Measurements from ENCODE around the gene FDXACB1.
"Not testable (repeated sequence)": the region's sequence is repeated elsewhere in the genome, so short reads cannot be mapped to it uniquely, and the experiment has no call there.

Gene FDXACB1

DNA sequence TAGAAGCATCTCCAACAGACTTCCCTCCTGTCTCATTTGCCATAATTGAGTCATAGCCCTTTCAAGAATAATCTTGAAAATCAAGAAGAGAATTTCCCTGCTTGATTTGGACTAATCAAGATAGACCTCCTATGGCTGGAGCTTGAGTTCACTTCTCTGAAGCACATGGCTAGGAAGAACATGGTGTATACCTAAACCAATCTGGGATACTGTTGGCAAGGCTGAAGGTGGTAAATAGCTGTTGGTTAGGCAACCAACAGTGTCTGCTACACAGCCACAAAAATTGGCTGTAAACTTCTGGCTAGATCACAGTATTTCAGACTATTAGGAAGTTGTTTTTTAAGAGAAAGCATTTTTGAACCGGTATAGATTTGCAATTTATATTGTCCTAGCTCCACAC is 27.7 kb upstream of the FDXACB1 start:
- peaks cover 16% of the 10 kb centered on the region for H3K4me1 ChIP-seq (ENCODE audit: insufficient read depth, low read length)
- H3K36me3 ChIP-seq (ENCODE audit: insufficient read depth, low read length): peaks cover 27% of the 10 kb centered on the region
- no peak overlapping the region for H3K9ac ChIP-seq (ENCODE audit: low read length)
- no peak overlapping the region for H3K27ac ChIP-seq (ENCODE audit: low read depth, low read length)
- H3K4me3 ChIP-seq (ENCODE audit: low read depth in 1 of 2, low read length in 2 of 2): no peak overlapping the region
- no peaks in the 10 kb centered on the region for H3K9me3 ChIP-seq (ENCODE audit: low read length)
- no peaks in the 10 kb centered on the region for H3K27me3 ChIP-seq (ENCODE audit: control insufficient read depth in 1 of 2, insufficient read depth in 2 of 2, low read length in 2 of 2)

DNA sequence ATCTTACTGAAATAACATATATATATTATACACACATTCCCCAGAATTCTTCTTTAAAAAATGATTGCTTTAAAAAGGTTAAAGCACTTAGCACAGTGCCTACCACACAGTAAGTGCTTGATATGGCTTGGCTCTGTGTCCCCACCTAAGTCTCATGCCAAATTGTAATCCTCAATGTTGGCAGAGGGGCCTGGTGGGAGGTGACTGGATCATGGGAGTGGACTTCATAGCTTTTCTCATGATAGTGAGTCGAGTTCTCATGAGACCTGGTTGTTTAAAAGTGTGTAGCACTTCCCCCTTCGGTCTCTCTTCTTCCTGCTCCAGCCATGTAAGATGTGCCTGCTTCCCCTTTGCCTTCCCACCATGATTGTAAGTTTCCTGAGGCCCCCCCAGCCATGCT is 26.4 kb upstream of the FDXACB1 start:
- Histone ChIP-seq H3K4me1 (ENCODE audit: insufficient read depth, low read length) (peaks cover 15% of the 10 kb centered on the region), H3K27ac (ENCODE audit: low read depth, low read length) (no peak overlapping the region), H3K36me3 (ENCODE audit: insufficient read depth, low read length) (peaks cover 27% of the 10 kb centered on the region), H3K27me3 (ENCODE audit: control insufficient read depth in 1 of 2, insufficient read depth in 2 of 2, low read length in 2 of 2) (no peaks in the 10 kb centered on the region), H3K4me3 (ENCODE audit: low read depth in 1 of 2, low read length in 2 of 2) (no peak overlapping the region), H3K9me3 (ENCODE audit: low read length) (no peaks in the 10 kb centered on the region), H3K9ac (ENCODE audit: low read length) (no peak overlapping the region)

DNA sequence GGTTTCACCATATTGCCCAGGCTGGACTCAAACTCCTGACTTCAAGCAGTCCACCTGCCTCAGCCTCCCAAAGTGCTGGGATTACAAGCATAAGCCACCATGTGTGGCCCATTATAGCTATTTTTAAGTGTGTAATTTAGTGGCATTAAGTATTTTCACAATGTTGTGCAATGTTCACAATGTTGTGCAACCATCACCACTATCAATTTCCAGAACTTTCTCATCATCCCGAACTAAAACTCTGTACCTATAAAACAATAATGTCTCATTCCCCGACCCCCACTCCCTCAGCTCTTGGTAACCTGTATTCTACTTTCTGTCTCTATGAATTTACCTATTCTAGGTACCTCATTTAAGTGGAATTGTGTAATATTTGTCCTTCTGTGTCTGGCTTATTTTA is 7.9 kb upstream of the FDXACB1 start:
- H3K36me3 ChIP-seq (ENCODE audit: insufficient read depth, low read length): no peaks in the 10 kb centered on the region
- no peaks in the 10 kb centered on the region for H3K27me3 ChIP-seq (ENCODE audit: control insufficient read depth in 1 of 2, insufficient read depth in 2 of 2, low read length in 2 of 2)
- no peak overlapping the region for H3K27ac ChIP-seq (ENCODE audit: low read depth, low read length)
- no peak overlapping the region for H3K9ac ChIP-seq (ENCODE audit: low read length)
- H3K4me3 ChIP-seq (ENCODE audit: low read depth in 1 of 2, low read length in 2 of 2): no peak overlapping the region
- no peaks in the 10 kb centered on the region for H3K9me3 ChIP-seq (ENCODE audit: low read length)
- no peaks in the 10 kb centered on the region for H3K4me1 ChIP-seq (ENCODE audit: insufficient read depth, low read length)

DNA sequence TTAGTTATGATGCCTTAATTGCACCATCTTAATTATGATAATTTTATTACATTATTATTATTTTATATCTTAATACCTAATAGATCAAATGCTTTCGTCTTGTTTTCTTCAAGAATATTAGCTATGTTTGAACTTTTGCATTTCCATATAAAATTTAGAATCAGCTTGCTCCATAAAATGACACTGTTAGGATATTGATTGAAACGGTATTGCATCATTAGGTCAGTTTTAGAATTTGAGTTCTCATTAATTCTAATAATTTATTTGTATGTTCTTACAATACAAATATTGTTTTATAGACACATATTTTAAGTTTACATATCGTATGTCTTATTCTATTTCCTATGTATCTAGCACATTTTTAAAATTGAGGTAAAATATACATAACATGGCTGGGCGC is 7.1 kb upstream of the FDXACB1 start:
- H3K4me3 ChIP-seq (ENCODE audit: low read depth in 1 of 2, low read length in 2 of 2): no peak overlapping the region
- H3K27ac ChIP-seq (ENCODE audit: low read depth, low read length): no peak overlapping the region
- H3K36me3 ChIP-seq (ENCODE audit: insufficient read depth, low read length): no peaks in the 10 kb centered on the region
- no peaks in the 10 kb centered on the region for H3K4me1 ChIP-seq (ENCODE audit: insufficient read depth, low read length)
- no peaks in the 10 kb centered on the region for H3K27me3 ChIP-seq (ENCODE audit: control insufficient read depth in 1 of 2, insufficient read depth in 2 of 2, low read length in 2 of 2)
- no peak overlapping the region for H3K9ac ChIP-seq (ENCODE audit: low read length)
- H3K9me3 ChIP-seq (ENCODE audit: low read length): no peaks in the 10 kb centered on the region

DNA sequence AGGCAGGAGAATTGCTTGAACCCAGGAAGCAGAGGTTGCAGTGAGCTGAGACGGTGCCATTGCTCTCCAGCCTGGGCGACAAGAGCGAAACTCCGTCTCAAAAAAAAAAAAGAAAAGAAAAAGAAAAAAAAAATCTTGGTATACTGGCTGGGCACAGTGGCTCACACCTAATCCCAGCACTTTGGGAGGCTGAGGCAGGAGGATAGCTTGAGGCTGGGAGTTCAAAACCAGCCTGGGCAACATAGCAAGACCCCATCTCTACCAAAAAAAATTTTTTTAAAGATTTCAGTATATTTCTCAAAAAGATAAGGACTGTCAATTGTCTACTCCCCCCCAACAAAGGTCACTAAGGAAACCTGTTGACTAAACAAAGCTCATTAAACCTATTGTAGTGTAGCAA is 6.1 kb upstream of the FDXACB1 start:
- H3K4me3 ChIP-seq (ENCODE audit: low read depth in 1 of 2, low read length in 2 of 2); H3K27me3 ChIP-seq (ENCODE audit: control insufficient read depth in 1 of 2, insufficient read depth in 2 of 2, low read length in 2 of 2); H3K9ac ChIP-seq (ENCODE audit: low read length); H3K27ac ChIP-seq (ENCODE audit: low read depth, low read length); H3K9me3 ChIP-seq (ENCODE audit: low read length); H3K36me3 ChIP-seq (ENCODE audit: insufficient read depth, low read length); H3K4me1 ChIP-seq (ENCODE audit: insufficient read depth, low read length): not testable (repeated sequence)

DNA sequence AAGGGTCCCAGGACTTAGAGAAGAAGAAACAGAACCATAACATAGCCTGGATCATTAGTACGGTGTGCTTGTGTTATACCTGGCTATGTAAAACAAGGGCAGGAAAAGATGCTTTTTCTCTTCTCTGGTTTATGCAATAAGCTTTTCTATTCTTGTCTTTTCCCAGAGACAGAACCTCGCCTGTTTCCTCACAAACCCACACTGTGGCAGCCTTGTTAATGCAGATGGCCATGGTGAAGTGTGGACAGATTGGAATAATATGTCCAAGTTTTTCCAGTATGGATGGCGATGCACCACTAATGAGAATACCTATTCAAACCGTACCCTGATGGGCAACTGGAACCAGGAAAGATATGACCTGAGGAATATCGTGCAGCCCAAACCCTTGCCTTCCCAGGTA is 3.2 kb upstream of the FDXACB1 start:
- peaks cover 8% of the 10 kb centered on the region for H3K4me1 ChIP-seq (ENCODE audit: insufficient read depth, low read length)
- H3K9ac ChIP-seq (ENCODE audit: low read length): no peak overlapping the region
- H3K27ac ChIP-seq (ENCODE audit: low read depth, low read length): no peak overlapping the region
- no peaks in the 10 kb centered on the region for H3K9me3 ChIP-seq (ENCODE audit: low read length)
- no peak overlapping the region for H3K4me3 ChIP-seq (ENCODE audit: low read depth in 1 of 2, low read length in 2 of 2)
- H3K27me3 ChIP-seq (ENCODE audit: control insufficient read depth in 1 of 2, insufficient read depth in 2 of 2, low read length in 2 of 2): no peaks in the 10 kb centered on the region
- H3K36me3 ChIP-seq (ENCODE audit: insufficient read depth, low read length): no peaks in the 10 kb centered on the region

DNA sequence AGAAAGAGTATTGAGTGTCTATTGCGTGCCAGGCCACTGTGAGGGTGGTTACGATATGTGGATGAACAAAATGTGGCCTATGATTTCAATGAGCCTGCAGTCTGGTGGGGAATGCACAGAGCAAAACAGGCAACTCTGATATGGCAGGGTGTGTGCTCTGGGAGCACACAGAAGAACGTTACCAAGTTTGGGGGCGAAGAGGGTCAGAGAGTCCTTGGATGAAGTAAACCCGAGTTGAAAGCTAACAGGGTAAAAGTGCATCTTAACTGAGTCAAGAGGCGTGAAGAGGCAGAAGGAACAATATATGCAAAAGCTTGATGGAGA is 634 bp upstream of the FDXACB1 start:
- no peaks in the 10 kb centered on the region for H3K9me3 ChIP-seq (ENCODE audit: low read length)
- H3K9ac ChIP-seq (ENCODE audit: low read length): peak overlapping the region; percentile 80
- H3K27ac ChIP-seq (ENCODE audit: low read depth, low read length): peak overlapping the region; percentile 99
- H3K36me3 ChIP-seq (ENCODE audit: insufficient read depth, low read length): peaks cover 5% of the 10 kb centered on the region
- H3K4me1 ChIP-seq (ENCODE audit: insufficient read depth, low read length): peaks cover 8% of the 10 kb centered on the region
- H3K27me3 ChIP-seq (ENCODE audit: control insufficient read depth in 1 of 2, insufficient read depth in 2 of 2, low read length in 2 of 2): no peaks in the 10 kb centered on the region
- peak overlapping the region; percentile 78 to 80 for H3K4me3 ChIP-seq (ENCODE audit: low read depth in 1 of 2, low read length in 2 of 2)

DNA sequence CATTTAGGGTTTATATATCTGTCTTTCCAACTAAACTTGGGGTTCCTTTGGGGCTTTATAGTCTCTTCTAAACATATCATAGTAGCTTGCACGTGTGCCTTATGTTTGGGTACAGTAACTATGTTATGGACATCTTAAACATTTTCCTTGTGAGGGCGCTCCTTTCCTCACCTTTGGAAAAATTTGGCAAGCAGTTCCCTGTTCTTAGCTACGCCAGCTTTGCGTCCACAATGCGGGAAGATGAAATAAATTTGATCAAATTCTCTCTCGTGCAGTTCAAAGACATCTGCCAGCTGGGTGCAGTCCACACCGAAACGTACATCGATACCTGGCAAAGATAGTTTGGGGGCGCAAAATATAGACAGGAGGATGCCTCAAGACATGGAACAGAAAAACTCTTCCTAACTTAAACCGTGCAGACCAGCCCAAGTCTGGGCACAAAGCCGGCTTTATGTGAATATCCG is 548 bp downstream of the FDXACB1 start:
- Histone ChIP-seq H3K4me3 (ENCODE audit: low read depth in 1 of 2, low read length in 2 of 2) (peak overlapping the region; percentile 78 to 80), H3K27ac (ENCODE audit: low read depth, low read length) (peak overlapping the region; percentile 99), H3K4me1 (ENCODE audit: insufficient read depth, low read length) (peaks cover 8% of the 10 kb centered on the region), H3K27me3 (ENCODE audit: control insufficient read depth in 1 of 2, insufficient read depth in 2 of 2, low read length in 2 of 2) (no peaks in the 10 kb centered on the region), H3K9ac (ENCODE audit: low read length) (peak overlapping the region; percentile 58), H3K9me3 (ENCODE audit: low read length) (no peaks in the 10 kb centered on the region), H3K36me3 (ENCODE audit: insufficient read depth, low read length) (peaks cover 5% of the 10 kb centered on the region)

DNA sequence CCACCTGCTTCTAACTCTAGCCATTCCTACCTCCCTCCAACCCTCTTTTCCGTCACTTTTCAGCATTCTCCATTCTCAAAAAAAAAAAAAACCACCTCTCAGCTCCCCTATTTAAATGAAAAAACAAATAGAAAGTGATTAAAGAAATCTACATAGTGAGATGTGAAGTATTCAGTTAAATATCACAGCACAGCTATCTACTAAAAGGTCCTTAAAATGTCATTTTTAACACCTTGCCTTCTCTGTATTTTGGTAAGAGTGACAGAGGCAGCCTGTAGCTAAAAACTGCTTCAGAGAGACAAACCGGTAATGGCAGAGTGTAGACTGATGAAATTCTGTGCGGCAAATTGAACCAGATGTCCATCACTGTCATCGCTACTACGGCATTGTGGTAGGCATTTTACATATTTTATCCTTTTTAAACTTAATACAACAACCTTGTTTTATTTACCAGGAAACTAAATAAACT is 7.2 kb downstream of the FDXACB1 start:
- no peaks in the 10 kb centered on the region for H3K27me3 ChIP-seq (ENCODE audit: control insufficient read depth in 1 of 2, insufficient read depth in 2 of 2, low read length in 2 of 2)
- peak overlapping the region; percentile 80 for H3K9ac ChIP-seq (ENCODE audit: low read length)
- peaks cover 26% of the 10 kb centered on the region for H3K36me3 ChIP-seq (ENCODE audit: insufficient read depth, low read length)
- peak overlapping the region; percentile 17 to 97 for H3K4me3 ChIP-seq (ENCODE audit: low read depth in 1 of 2, low read length in 2 of 2)
- H3K9me3 ChIP-seq (ENCODE audit: low read length): no peaks in the 10 kb centered on the region
- peak overlapping the region; percentile 89 for H3K27ac ChIP-seq (ENCODE audit: low read depth, low read length)
- peaks cover 18% of the 10 kb centered on the region for H3K4me1 ChIP-seq (ENCODE audit: insufficient read depth, low read length)

DNA sequence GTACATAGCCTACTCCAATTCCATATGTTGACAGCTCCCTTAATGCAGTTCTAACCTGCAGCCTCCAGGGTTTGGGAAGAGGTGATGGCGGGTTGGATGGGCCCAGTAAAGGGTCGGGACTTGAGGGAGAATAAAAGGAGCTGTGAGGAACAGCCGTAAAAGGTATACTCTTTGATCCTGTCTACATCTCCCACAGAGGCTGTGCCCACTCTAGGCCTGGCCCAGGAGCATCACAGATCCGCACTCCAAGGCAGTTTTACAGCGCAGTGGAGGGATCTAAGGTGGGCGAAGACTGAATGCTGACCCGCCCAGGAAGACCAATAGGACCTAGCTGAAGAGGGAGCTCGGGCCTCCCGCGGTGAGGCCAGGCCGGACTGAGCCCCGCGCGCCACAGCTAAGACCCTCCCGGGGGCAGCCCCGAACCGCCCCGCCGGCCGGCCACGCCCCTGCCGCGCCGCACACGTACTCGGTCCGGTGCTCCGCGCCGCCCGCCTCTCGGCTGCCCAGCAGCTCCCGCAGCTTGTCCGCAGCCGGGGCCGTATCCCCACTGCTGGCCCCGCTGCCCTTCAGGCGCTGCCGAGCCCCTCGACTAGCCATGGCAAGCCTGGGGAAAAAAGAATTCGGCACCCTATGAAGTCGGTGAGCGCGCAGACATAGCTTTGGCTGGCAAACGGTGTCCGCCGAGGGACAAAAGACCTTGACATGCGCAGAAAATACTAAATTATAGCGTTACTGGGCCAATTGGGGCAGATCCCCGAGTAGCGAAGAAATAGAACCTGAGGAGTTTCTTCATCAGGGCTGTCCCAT is 7.9 kb downstream of the FDXACB1 start, which contains the start of gene ALG9:
TSS of gene ALG9 (minus strand) at position 696 of the 807 bp plus-strand sequence. CDS start at position 597, 99 bp downstream.
- no peaks in the 10 kb centered on the region for H3K9me3 ChIP-seq (ENCODE audit: low read length)
- H3K4me1 ChIP-seq (ENCODE audit: insufficient read depth, low read length): peaks cover 18% of the 10 kb centered on the region
- H3K4me3 ChIP-seq (ENCODE audit: low read depth in 1 of 2, low read length in 2 of 2): peak within 1 kb of the TSS; percentile 83 to 97
- H3K36me3 ChIP-seq (ENCODE audit: insufficient read depth, low read length): peaks cover 32% of the 10 kb centered on the region
- H3K9ac ChIP-seq (ENCODE audit: low read length): peak within 1 kb of the TSS; percentile 80
- peak within 1 kb of the TSS; percentile 89 for H3K27ac ChIP-seq (ENCODE audit: low read depth, low read length)
- no peaks in the 10 kb centered on the region for H3K27me3 ChIP-seq (ENCODE audit: control insufficient read depth in 1 of 2, insufficient read depth in 2 of 2, low read length in 2 of 2)

DNA sequence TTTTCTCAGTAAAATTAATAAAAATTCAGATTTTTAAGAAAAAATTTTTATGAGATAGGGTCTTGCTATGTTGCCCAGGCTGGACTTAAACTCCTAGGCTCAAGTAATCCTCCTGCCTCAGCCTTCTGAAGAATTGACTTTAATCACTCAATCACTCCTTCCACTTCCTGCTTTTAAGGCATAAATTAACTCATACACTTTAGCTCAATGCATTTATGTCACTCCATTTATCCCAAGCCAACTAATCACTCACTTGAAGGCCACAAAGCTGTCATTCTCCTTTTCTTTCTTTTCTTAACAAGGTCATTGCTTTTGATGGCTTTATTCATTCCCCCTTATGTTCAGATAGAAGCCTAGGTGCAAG is 8.5 kb downstream of the FDXACB1 start:
- Histone ChIP-seq H3K4me1 (ENCODE audit: insufficient read depth, low read length) (peaks cover 18% of the 10 kb centered on the region), H3K27me3 (ENCODE audit: control insufficient read depth in 1 of 2, insufficient read depth in 2 of 2, low read length in 2 of 2) (no peaks in the 10 kb centered on the region), H3K4me3 (ENCODE audit: low read depth in 1 of 2, low read length in 2 of 2) (peak overlapping the region; percentile 83 to 97), H3K9ac (ENCODE audit: low read length) (peak overlapping the region; percentile 80), H3K9me3 (ENCODE audit: low read length) (no peaks in the 10 kb centered on the region), H3K36me3 (ENCODE audit: insufficient read depth, low read length) (peaks cover 32% of the 10 kb centered on the region), H3K27ac (ENCODE audit: low read depth, low read length) (peak overlapping the region; percentile 89)

DNA sequence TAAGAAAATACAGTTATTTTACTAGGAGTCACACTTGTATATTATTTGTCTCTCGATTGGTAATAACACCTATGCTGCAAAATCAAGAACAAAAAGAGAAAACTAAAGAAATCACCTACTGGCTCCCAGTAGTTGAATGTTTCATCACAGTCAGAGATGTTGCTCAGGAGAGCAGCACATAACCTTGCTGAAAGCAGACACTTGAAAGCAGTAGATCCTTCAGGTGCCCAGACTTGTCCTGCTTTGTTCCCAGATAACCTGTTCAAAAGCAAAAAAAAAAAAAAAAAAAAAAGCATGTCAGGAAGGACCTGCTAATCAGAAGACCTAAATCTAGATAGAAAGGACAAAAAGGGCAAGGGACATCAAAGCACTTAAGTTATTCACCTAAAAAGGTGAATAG is 8.9 kb downstream of the FDXACB1 start:
- no peaks in the 10 kb centered on the region for H3K9me3 ChIP-seq (ENCODE audit: low read length)
- H3K36me3 ChIP-seq (ENCODE audit: insufficient read depth, low read length): peaks cover 32% of the 10 kb centered on the region
- H3K9ac ChIP-seq (ENCODE audit: low read length): no peak overlapping the region
- H3K4me1 ChIP-seq (ENCODE audit: insufficient read depth, low read length): peaks cover 18% of the 10 kb centered on the region
- H3K27me3 ChIP-seq (ENCODE audit: control insufficient read depth in 1 of 2, insufficient read depth in 2 of 2, low read length in 2 of 2): no peaks in the 10 kb centered on the region
- H3K4me3 ChIP-seq (ENCODE audit: low read depth in 1 of 2, low read length in 2 of 2): no peak overlapping the region
- no peak overlapping the region for H3K27ac ChIP-seq (ENCODE audit: low read depth, low read length)

Measured in muscle layer of colon (tissue), 2 donors.